GM18502 (cell line): ENCODE data around the gene GJD2.

ENCODE experiments used
- ATAC-seq: cut with Tn5 transposase; IDR thresholded peaks from one replicate; pipeline ENCODE4 v1.9.1; 2021; ENCODE audit warnings: mild to moderate bottlenecking; ENCODE audit not compliant: unreplicated experiment, poor library complexity

Gene GJD2

GRCh38 chr15:34754674-34755418 lies at the start of gene GJD2:
GJD2 (minus strand) TSS chr15:34754998; CDS start chr15:34754488, 510 bp downstream.
- no peak for ATAC-seq

GRCh38 chr15:34804113-34804512 lies 49.3 kb upstream of the GJD2 start:
- no peak for ATAC-seq

GRCh38 chr15:34802803-34803750 lies 48.3 kb upstream of the GJD2 start:
- no peak for ATAC-seq

- ATAC-seq, result no peak
Observed at GRCh38 chr15:34802371-34802770, 47.6 kb upstream of the GJD2 start.

GRCh38 chr15:34799149-34800101 lies 44.6 kb upstream of the GJD2 start:
- no peak for ATAC-seq

DNA sequence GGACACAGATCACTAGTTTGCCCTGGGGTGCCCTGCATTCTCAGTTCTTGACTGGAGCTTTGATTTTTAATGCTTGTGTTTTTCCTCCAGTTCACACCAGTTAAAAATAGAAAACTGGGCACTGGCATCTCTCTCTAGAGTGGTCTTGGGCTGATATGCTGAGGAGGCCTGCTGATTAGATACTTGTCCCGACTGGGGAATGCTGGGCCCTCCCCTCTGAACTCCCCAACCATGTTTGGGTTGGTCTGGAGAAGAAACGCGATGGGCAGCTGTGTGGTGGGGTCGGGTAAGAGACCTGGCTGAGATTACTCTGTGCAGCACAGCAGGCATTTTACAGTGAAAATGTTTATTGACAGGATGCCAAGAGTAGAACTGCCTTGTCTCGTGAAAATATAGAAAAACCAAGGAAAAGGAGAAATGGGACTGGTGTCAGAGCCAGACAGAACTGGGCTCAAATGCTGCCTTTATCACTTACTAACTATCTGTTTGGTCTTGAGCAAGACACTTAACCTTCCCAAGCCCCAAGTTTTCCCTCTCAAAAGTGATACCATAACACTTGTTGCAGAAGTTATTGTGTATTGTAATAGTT lies 42.1 kb upstream of the GJD2 start:
- no peak for ATAC-seq

DNA sequence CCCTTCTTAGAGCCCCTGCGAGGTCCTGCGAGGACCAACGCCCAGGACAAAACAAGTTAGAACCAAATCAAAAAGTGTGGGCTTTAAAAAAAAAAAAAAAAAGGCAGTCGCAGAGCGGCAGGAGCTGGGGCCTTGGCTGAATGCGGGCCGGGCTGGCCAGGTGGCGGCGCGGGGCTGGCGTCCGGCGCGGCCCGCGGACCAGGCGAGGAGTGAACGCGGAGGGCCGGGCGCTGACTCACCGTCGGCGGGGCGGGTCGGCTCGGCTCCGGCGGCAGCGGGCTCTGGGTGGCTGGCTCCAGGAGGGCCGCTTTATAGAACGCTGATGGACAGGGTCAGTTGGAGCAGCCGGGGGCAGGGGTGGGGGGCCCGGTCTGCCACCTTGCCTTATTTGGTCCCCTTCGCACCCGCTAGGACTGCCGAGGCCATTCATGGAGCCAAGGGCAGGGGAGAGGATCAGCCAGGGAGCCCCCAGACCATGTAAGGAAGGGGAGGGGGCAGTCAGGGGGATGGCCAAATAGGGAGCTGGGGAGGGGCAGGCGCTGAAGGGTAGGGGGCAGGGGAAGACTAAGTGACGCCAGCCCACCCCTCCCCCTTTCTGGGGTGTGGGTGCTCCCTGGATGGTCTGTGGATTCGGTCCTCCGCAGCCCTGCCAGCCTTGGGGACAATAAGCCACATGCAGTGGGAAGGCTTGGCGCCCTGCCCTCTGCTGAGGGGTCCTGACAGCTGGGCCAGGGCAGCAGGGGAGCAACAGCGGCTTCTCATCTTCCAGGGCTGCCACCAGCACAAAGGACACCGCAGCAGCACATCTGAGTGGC lies 40.7 kb upstream of the GJD2 start, which contains the start of gene ACTC1:
Gene ACTC1, minus strand, starts transcription at position 283 of the 815 bp plus-strand sequence. CDS start 741 bp downstream, outside the sequence.
- no peak for ATAC-seq

DNA sequence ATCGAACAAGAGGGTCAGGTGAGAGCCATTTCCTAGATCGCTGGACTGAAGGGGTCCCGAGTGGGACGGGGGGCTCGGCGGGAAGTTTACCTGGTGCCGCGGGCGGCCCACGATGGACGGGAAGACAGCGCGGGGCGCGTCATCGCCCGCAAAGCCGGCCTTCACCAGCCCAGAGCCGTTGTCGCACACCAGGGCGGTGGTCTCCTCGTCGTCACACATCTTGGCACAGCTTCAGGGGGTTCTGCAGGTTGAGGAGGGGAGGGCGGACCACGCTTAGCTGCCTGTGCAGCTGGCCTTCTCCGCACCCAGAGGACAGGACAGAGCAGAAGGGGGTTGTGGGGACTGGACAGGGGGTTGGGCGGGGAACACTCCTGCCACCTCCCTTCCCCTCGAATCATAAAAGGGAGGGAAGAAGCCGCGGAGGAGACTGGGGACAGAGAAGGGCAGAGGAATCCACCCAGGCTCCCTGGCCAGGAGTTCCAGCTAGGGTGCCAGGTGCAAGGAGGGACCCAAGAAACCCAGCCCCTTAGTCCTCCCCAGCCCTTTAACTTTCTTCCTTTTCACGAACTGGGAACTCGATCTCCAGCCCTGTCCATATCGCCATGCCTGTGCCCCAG lies 39.9 kb upstream of the GJD2 start:
- no peak for ATAC-seq

GRCh38 chr15:34793901-34794300 lies 39.1 kb upstream of the GJD2 start:
- ATAC-seq, result no peak

DNA sequence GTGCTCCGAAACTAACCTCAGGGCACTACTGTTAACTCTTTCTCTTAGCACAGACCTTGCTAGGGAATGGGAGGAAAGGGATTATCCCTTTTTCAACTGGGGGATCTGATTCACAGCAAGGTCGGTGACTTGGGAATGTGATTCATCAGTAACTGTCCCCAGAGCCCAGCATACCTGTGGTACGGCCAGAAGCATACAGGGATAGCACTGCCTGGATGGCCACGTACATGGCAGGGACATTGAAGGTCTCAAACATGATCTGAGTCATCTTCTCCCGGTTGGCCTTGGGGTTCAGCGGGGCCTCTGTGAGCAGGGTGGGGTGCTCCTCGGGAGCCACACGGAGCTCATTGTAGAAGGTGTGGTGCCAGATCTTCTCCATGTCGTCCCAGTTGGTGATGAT lies 38.3 kb upstream of the GJD2 start:
- ATAC-seq, result no peak

- no peak for ATAC-seq
Observed at GRCh38 chr15:34791701-34792100, 36.9 kb upstream of the GJD2 start.

DNA sequence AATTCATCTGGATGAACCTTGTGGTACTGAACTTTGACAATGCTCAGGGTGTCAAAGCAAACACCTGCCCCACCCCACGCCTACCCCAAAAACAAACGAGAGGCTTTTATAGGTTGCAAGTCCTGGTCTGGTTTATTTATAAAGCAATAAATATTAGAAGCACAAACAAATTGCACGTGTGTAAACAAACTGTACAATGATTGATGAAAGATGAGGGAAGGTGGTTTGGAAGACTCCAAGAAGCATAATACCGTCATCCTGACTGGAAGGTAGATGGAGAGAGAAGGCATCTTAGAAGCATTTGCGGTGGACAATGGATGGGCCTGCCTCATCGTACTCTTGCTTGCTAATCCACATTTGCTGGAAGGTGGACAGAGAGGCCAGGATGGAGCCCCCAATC lies 35.3 kb upstream of the GJD2 start:
- ATAC-seq, result no peak

DNA sequence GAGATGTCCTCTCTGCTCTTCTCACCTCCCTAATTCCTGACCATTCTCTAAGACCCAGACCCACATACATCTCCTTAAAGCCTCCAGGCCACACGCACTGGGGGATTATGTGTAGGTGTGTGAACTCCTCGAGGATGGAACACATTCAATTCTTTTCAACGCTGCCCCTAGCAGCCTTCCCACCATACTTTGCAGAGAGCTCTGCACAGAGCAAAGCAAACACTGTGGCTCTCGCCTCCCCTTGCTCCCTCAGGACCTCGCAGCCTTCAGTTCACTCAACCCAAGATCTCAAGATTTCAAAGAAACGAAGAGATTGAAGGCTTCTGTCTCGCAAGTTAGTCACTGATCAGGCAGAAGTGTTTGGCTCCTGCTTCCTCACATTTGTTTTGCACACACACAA lies 34.5 kb upstream of the GJD2 start:
- no peak for ATAC-seq

GRCh38 chr15:34786206-34786605 lies 31.4 kb upstream of the GJD2 start:
- no peak for ATAC-seq

- no peak for ATAC-seq
Observed at GRCh38 chr15:34783991-34784390, 29.2 kb upstream of the GJD2 start.

- ATAC-seq, result no peak
Observed at GRCh38 chr15:34783431-34783830, 28.6 kb upstream of the GJD2 start.

GRCh38 chr15:34782901-34783300 lies 28.1 kb upstream of the GJD2 start:
- no peak for ATAC-seq

DNA sequence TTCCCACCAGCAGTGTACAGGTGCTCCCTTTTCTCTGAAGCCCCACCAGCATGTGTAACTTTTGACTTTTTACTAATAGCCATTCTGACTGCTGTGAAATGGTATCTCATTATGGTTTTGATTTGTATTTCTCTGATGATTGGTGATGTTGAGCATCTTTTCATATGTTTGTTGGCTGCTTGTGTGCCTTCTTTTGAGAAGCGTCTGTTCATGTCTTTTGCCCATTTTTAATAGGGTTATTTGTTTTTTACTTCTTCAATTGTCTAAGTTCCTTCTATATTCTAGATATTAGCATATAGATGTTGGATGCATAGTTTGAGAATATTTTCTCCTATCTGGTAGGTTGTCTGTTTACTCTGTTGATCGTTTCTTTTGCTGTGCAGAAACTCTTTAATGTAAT lies 25.9 kb upstream of the GJD2 start:
- ATAC-seq, result no peak
